ENCODE results near the gene AZU1. TPM values are rescaled to one million over a fixed set of nuclear protein-coding genes. Genes with fewer than 3 reads are reported as not detected.

Gene AZU1
- total RNA-seq, 1 experiment from 2014 or later, result 1.6 TPM

DNA sequence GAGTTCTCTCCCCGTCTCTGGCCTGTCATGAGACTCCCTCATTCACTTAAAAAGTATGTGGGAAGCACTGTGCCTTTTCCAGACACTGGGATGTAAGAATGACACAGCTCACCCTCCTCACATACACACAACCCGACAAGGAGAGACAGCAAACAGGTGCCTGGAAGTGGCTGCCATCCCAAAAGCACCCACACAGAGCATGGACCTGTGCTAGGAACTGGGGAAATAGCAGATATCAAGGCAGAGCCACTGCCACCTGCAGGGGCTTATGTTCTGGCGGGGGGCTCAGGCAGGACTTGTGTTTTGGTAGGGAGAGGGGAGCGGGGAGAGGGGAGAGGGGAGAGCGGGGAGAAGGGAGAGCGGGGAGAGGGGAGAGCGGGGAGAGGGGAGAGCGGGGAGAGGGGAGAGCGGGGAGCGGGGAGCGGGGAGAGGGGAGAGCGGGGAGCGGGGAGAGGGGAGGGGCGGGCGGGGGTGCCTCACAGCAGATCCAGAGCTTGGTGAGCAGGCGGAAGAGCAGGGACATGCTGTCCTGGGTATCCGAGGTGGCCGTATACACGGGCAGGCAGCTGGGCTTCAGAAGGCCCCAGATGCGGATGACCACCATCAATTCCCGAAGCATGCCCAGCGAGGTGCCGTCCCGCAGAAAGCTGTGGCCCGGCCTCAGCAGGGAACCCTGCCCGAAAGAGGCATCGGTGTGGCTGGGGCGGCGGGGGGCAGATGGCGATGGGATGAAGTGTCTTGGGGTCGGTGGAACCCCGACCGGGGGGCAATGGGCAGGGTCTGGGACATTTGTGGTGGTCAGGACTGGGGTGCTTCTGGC, 44.0 kb downstream of the AZU1 start:
- Histone ChIP-seq H4K20me1 (ENCODE audit: control insufficient read depth, insufficient read depth, insufficient read length) (no peaks in the 10 kb centered on the region), H2BK120ac (ENCODE audit: low read depth, low read length, poor library complexity, severe bottlenecking) (no peak overlapping the region), H3K56ac (ENCODE audit: insufficient read length, low read depth, low read length) (no peak overlapping the region), H3K9ac (ENCODE audit: extremely low read depth, insufficient read length, low read length) (no peak overlapping the region), H4K91ac (ENCODE audit: insufficient read length, low read depth, low read length) (no peak overlapping the region), H3K27ac (ENCODE audit: insufficient read length, low read depth, low read length) (no peak overlapping the region), H3T11ph (ENCODE audit: low read length) (no peak overlapping the region), H3K9me3 (ENCODE audit: control insufficient read depth, low read depth, low read length) (no peaks in the 10 kb centered on the region), H2BK5ac (ENCODE audit: insufficient read length, low read length) (no peak overlapping the region), H3K14ac (ENCODE audit: insufficient read depth, low read length) (no peak overlapping the region), H2BK20ac (ENCODE audit: low read depth, low read length, poor library complexity, severe bottlenecking) (no peak overlapping the region), H3K27me3 (ENCODE audit: insufficient read depth, low read length) (no peaks in the 10 kb centered on the region), H2BK15ac (ENCODE audit: low read depth, low read length) (no peak overlapping the region), H3K18ac (ENCODE audit: insufficient read length, low read depth, low read length) (no peak overlapping the region), H3K79me1 (ENCODE audit: insufficient read depth, low read depth, low read length, poor library complexity, severe bottlenecking) (no peaks in the 10 kb centered on the region), H3K4me1 (ENCODE audit: insufficient read depth, low read length) (no peaks in the 10 kb centered on the region), H2AFZ (ENCODE audit: low read length) (no peak overlapping the region), H2AK5ac (ENCODE audit: insufficient read length, low read length) (no peak overlapping the region), H3K4ac (ENCODE audit: low read depth, low read length) (no peak overlapping the region), H4K5ac (ENCODE audit: insufficient read length, low read depth, low read length) (no peak overlapping the region), H3K79me2 (ENCODE audit: insufficient read depth, low read length) (no peaks in the 10 kb centered on the region), H2BK12ac (ENCODE audit: insufficient read length, low read depth, low read length) (no peak overlapping the region), H3K23ac (ENCODE audit: insufficient read length, low read depth, low read length) (no peak overlapping the region), H3K4me2 (ENCODE audit: insufficient read depth, insufficient read length, low read length) (peak overlapping the region; percentile 6), H4K8ac (replicated peaks; ENCODE audit: insufficient read length, low read depth, low read length) (no peak overlapping the region), H3K23me2 (ENCODE audit: insufficient read length, low read depth, low read length, poor library complexity, severe bottlenecking) (no peaks in the 10 kb centered on the region)
- peak; percentile 77 for DNase-seq
- peak overlapping the region in 1 of 2 experiments; percentile 61; a peak in 2 of 5 replicates for H3K4me3 Mint-ChIP-seq
- WGBS (ENCODE audit: extremely low coverage, insufficient read length, low lambda C conversion rate), result no CpG with 5 or more reads among the region's 33 CpGs
- H3K27me3 Mint-ChIP-seq (ENCODE audit: low read depth), result no peaks in the 10 kb centered on the region; the same call in 1 of the 2 replicates
- peak overlapping the region; percentile 25 to 81 (median 32); a peak in 3 of 7 replicates for H3K27ac Mint-ChIP-seq
- TF ChIP-seq, protein P1, sequence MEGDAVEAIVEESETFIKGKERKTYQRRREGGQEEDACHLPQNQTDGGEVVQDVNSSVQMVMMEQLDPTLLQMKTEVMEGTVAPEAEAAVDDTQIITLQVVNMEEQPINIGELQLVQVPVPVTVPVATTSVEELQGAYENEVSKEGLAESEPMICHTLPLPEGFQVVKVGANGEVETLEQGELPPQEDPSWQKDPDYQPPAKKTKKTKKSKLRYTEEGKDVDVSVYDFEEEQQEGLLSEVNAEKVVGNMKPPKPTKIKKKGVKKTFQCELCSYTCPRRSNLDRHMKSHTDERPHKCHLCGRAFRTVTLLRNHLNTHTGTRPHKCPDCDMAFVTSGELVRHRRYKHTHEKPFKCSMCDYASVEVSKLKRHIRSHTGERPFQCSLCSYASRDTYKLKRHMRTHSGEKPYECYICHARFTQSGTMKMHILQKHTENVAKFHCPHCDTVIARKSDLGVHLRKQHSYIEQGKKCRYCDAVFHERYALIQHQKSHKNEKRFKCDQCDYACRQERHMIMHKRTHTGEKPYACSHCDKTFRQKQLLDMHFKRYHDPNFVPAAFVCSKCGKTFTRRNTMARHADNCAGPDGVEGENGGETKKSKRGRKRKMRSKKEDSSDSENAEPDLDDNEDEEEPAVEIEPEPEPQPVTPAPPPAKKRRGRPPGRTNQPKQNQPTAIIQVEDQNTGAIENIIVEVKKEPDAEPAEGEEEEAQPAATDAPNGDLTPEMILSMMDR (conservative IDR thresholded peaks at IDR 0.05), result no peak
- H3K36me3 Mint-ChIP-seq (ENCODE audit: insufficient read depth in 1 of 3, low read depth in 3 of 3), result peaks cover 27 to 58% (median 40%) of the 10 kb centered on the region in 3 experiments
- H3K4me1 Mint-ChIP-seq, result peaks cover 6 to 20% of the 10 kb centered on the region in 2 experiments
- H3K9me3 Mint-ChIP-seq, result peaks cover 6 to 7% of the 10 kb centered on the region in 2 experiments
